GM18502 (cell line): ENCODE data around the gene ABCA4.

ENCODE experiments used
- ATAC-seq: cut with Tn5 transposase; IDR thresholded peaks from one replicate; pipeline ENCODE4 v1.9.1; 2021; ENCODE audit warnings: mild to moderate bottlenecking; ENCODE audit not compliant: unreplicated experiment, poor library complexity

ABCA4 gene

GRCh38 chr1:94031591-94031990, 89.4 kb downstream of the ABCA4 start:
- no peak for ATAC-seq

- ATAC-seq: no peak
Measured at GRCh38 chr1:94031154-94031553, 89.8 kb downstream of the ABCA4 start.

GRCh38 chr1:94029130-94029993, 91.6 kb downstream of the ABCA4 start:
- no peak for ATAC-seq

GRCh38 chr1:94027721-94028515, 93.0 kb downstream of the ABCA4 start:
- no peak for ATAC-seq

GRCh38 chr1:94026619-94027380, 94.1 kb downstream of the ABCA4 start:
- no peak for ATAC-seq

GRCh38 chr1:94025383-94026340, 95.3 kb downstream of the ABCA4 start:
- ATAC-seq: no peak

- no peak for ATAC-seq
Measured at GRCh38 chr1:94024104-94024792, 96.7 kb downstream of the ABCA4 start.

GRCh38 chr1:94022471-94023189, 98.3 kb downstream of the ABCA4 start:
- no peak for ATAC-seq

- ATAC-seq: no peak
Measured at GRCh38 chr1:94020764-94021579, 100.0 kb downstream of the ABCA4 start.

GRCh38 chr1:94019327-94019726, 101.6 kb downstream of the ABCA4 start:
- no peak for ATAC-seq

- ATAC-seq: no peak
Measured at GRCh38 chr1:94017155-94017829, 103.7 kb downstream of the ABCA4 start.

- ATAC-seq: no peak
Measured at GRCh38 chr1:94015489-94015817, 105.5 kb downstream of the ABCA4 start.

- no peak for ATAC-seq
Measured at GRCh38 chr1:94014635-94015488, 106.1 kb downstream of the ABCA4 start.

GRCh38 chr1:94014087-94014486, 106.9 kb downstream of the ABCA4 start:
- ATAC-seq: no peak

- no peak for ATAC-seq
Measured at GRCh38 chr1:94013367-94013878, 107.5 kb downstream of the ABCA4 start.

GRCh38 chr1:94012708-94013366, 108.1 kb downstream of the ABCA4 start:
- ATAC-seq: no peak
